ENCODE data around the gene YIPF3. TPM values are rescaled to one million over a fixed set of nuclear protein-coding genes. Genes with fewer than 3 reads are reported as not detected.
"Not testable (repeated sequence)": the region's sequence is repeated elsewhere in the genome, so short reads cannot be mapped to it uniquely, and the experiment has no call there.

Gene YIPF3
- total RNA-seq, 1 experiment from 2014 or later: 81.3 TPM

- TF ChIP-seq, protein P1, sequence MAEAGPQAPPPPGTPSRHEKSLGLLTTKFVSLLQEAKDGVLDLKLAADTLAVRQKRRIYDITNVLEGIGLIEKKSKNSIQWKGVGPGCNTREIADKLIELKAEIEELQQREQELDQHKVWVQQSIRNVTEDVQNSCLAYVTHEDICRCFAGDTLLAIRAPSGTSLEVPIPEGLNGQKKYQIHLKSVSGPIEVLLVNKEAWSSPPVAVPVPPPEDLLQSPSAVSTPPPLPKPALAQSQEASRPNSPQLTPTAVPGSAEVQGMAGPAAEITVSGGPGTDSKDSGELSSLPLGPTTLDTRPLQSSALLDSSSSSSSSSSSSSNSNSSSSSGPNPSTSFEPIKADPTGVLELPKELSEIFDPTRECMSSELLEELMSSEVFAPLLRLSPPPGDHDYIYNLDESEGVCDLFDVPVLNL (CRISPR knock-in tag; IDR thresholded peaks at IDR 0.05; ENCODE audit: borderline replicate concordance, low read depth): no peak
- TF ChIP-seq, protein P2, sequence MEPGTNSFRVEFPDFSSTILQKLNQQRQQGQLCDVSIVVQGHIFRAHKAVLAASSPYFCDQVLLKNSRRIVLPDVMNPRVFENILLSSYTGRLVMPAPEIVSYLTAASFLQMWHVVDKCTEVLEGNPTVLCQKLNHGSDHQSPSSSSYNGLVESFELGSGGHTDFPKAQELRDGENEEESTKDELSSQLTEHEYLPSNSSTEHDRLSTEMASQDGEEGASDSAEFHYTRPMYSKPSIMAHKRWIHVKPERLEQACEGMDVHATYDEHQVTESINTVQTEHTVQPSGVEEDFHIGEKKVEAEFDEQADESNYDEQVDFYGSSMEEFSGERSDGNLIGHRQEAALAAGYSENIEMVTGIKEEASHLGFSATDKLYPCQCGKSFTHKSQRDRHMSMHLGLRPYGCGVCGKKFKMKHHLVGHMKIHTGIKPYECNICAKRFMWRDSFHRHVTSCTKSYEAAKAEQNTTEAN (CRISPR knock-in tag; IDR thresholded peaks at IDR 0.05): no peak
Observed at GRCh38 chr6:43516697-43517504, at the start of gene YIPF3, which contains the start of gene POLR1C (continued).

DNA sequence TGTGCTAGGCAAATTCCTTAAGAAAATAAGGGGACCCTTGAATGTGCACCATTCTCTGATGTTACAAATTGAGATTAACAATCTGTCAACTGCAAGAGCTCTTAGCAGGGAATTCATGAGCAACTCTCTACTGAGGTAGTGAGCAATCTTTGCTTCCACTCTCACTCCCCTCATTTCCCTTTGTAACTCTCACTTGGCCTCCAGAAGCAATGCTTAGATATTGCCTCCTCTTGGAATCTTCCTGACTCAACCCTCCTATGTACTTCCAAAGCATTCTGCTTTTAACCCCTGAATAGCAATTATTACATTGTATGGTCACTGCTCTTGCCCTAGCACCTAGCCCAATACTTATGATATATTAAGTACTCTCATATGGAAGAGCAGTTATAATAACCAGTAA, 42.6 kb upstream of the YIPF3 start:
- ChIA-PET CTCF (no interaction called here), POLR2A (no interaction called here)
- no peak for ATAC-seq
- TF ChIP-seq CDX4 (CRISPR knock-in tag; IDR thresholded peaks at IDR 0.05; ENCODE audit: borderline replicate concordance) (no peak), FOXP1 (CRISPR knock-in tag; IDR thresholded peaks at IDR 0.05; ENCODE audit: borderline replicate concordance) (no peak), ZNF121 (CRISPR knock-in tag; IDR thresholded peaks at IDR 0.05) (no peak), GRHL2 (CRISPR knock-in tag; IDR thresholded peaks at IDR 0.05; ENCODE audit: insufficient replicate concordance, severe bottlenecking) (no peak), SOX15 (CRISPR knock-in tag; IDR thresholded peaks at IDR 0.05) (no peak), NFATC4 (CRISPR knock-in tag; IDR thresholded peaks at IDR 0.05) (no peak), IRF1 (CRISPR knock-in tag; IDR thresholded peaks at IDR 0.05) (no peak), NR2C2 (CRISPR knock-in tag; IDR thresholded peaks at IDR 0.05) (no peak), ESRRA (CRISPR knock-in tag; IDR thresholded peaks at IDR 0.05; ENCODE audit: borderline replicate concordance) (no peak), NR3C1 (CRISPR knock-in tag; conservative IDR thresholded peaks at IDR 0.05; ENCODE audit: low read depth) (no peak), CREM (CRISPR knock-in tag; IDR thresholded peaks at IDR 0.05) (no peak), NFYB (CRISPR knock-in tag; conservative IDR thresholded peaks at IDR 0.05; ENCODE audit: low read depth) (no peak), ZNF219 (CRISPR knock-in tag; IDR thresholded peaks at IDR 0.05; ENCODE audit: borderline replicate concordance) (no peak)
- TF ChIP-seq, protein P2 (CRISPR knock-in tag; IDR thresholded peaks at IDR 0.05): no peak
- TF ChIP-seq, protein P3, sequence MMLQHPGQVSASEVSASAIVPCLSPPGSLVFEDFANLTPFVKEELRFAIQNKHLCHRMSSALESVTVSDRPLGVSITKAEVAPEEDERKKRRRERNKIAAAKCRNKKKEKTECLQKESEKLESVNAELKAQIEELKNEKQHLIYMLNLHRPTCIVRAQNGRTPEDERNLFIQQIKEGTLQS (CRISPR knock-in tag; conservative IDR thresholded peaks at IDR 0.05): no peak
- H3K9me3 Mint-ChIP-seq: no peaks in the 10 kb centered on the region
- no peaks in the 10 kb centered on the region for H3K4me1 Mint-ChIP-seq
- peaks cover 82% of the 10 kb centered on the region for H3K36me3 Mint-ChIP-seq
- no peak overlapping the region for H3K27ac Mint-ChIP-seq
- no peaks in the 10 kb centered on the region for H3K27me3 Mint-ChIP-seq (ENCODE audit: low read depth)
- H3K4me3 Mint-ChIP-seq: no peak overlapping the region
- DNase-seq (ENCODE audit: low spot score): no peak

GRCh38 chr6:43557620-43558019, 40.9 kb upstream of the YIPF3 start:
- CTCF ChIA-PET: interaction anchor here (0.7 kb wide), 1 partner anchor 37 kb away, joined by 3 read pairs; no protein-coding TSS in a partner anchor
- H3K27ac Mint-ChIP-seq; H3K4me3 Mint-ChIP-seq; H3K4me1 Mint-ChIP-seq; ATAC-seq; H3K27me3 Mint-ChIP-seq (ENCODE audit: low read depth); DNase-seq (ENCODE audit: low spot score); POLR2A ChIA-PET; H3K9me3 Mint-ChIP-seq: not testable (repeated sequence)
- peaks cover 85% of the 10 kb centered on the region for H3K36me3 Mint-ChIP-seq

Data from WTC11 (cell line).